GM18517 (cell line): Measurements from ENCODE around the gene GALNT16.

ENCODE experiments used
- ATAC-seq: cut with Tn5 transposase; IDR thresholded peaks from one replicate; pipeline ENCODE4 v1.9.1; 2021; ENCODE audit warnings: mild to moderate bottlenecking, moderate library complexity; ENCODE audit not compliant: unreplicated experiment

Gene GALNT16

GRCh38 chr14:69316449-69317101 is 56.6 kb downstream of the GALNT16 start:
- no peak for ATAC-seq

GRCh38 chr14:69317102-69317755 is 57.3 kb downstream of the GALNT16 start:
- no peak for ATAC-seq

- ATAC-seq, result no peak
Measured at GRCh38 chr14:69317780-69318179, 57.8 kb downstream of the GALNT16 start.

GRCh38 chr14:69318241-69318640 is 58.3 kb downstream of the GALNT16 start:
- ATAC-seq, result no peak

- ATAC-seq, result no peak
Measured at GRCh38 chr14:69318901-69319475, 59.0 kb downstream of the GALNT16 start.

- no peak for ATAC-seq
Measured at GRCh38 chr14:69319911-69320310, 60.0 kb downstream of the GALNT16 start.

- no peak for ATAC-seq
Measured at GRCh38 chr14:69320581-69321365, 60.8 kb downstream of the GALNT16 start.

- ATAC-seq, result no peak
Measured at GRCh38 chr14:69321601-69322330, 61.8 kb downstream of the GALNT16 start.

- ATAC-seq, result no peak
Measured at GRCh38 chr14:69323266-69323998, 63.5 kb downstream of the GALNT16 start.

- ATAC-seq, result no peak
Measured at GRCh38 chr14:69323999-69324282, 64.0 kb downstream of the GALNT16 start.

GRCh38 chr14:69324341-69324931 is 64.5 kb downstream of the GALNT16 start:
- no peak for ATAC-seq

- ATAC-seq, result no peak
Measured at GRCh38 chr14:69325086-69325485, 65.1 kb downstream of the GALNT16 start.

GRCh38 chr14:69325646-69326265 is 65.8 kb downstream of the GALNT16 start:
- ATAC-seq, result no peak

GRCh38 chr14:69326611-69327010 is 66.7 kb downstream of the GALNT16 start:
- no peak for ATAC-seq

- no peak for ATAC-seq
Measured at GRCh38 chr14:69327507-69327906, 67.5 kb downstream of the GALNT16 start.

- no peak for ATAC-seq
Measured at GRCh38 chr14:69328317-69328716, 68.4 kb downstream of the GALNT16 start.

GRCh38 chr14:69328765-69329164 is 68.8 kb downstream of the GALNT16 start:
- no peak for ATAC-seq

GRCh38 chr14:69331206-69331605 is 71.2 kb downstream of the GALNT16 start:
- ATAC-seq, result no peak

- ATAC-seq, result no peak
Measured at GRCh38 chr14:69332782-69333395, 72.9 kb downstream of the GALNT16 start.
